ENCODE results near the gene UBE2J2.
"Not testable (repeated sequence)": the region's sequence is repeated elsewhere in the genome, so short reads cannot be mapped to it uniquely, and the experiment has no call there.

The UBE2J2 gene

GRCh38 chr1:1255611-1256010, 18.0 kb downstream of the UBE2J2 start:
- no peak for DNase-seq (ENCODE audit: low read depth)

GRCh38 chr1:1255078-1255477, 18.6 kb downstream of the UBE2J2 start:
- no peak for DNase-seq (ENCODE audit: low read depth)

- DNase-seq (ENCODE audit: low read depth), result no peak
Measured at GRCh38 chr1:1254667-1254998, 19.0 kb downstream of the UBE2J2 start.

GRCh38 chr1:1253972-1254666, 19.5 kb downstream of the UBE2J2 start:
- no peak for DNase-seq (ENCODE audit: low read depth)

GRCh38 chr1:1253314-1253713, 20.3 kb downstream of the UBE2J2 start:
- no peak for DNase-seq (ENCODE audit: low read depth)

GRCh38 chr1:1250786-1251284, 22.8 kb downstream of the UBE2J2 start:
- DNase-seq (ENCODE audit: low read depth), result peak; percentile 31

GRCh38 chr1:1248009-1248913, 25.4 kb downstream of the UBE2J2 start:
- not testable (repeated sequence) for DNase-seq (ENCODE audit: low read depth)

- no peak for DNase-seq (ENCODE audit: low read depth)
Measured at GRCh38 chr1:1247341-1247913, 26.2 kb downstream of the UBE2J2 start.

GRCh38 chr1:1246577-1247340, 26.9 kb downstream of the UBE2J2 start, which contains the start of gene C1QTNF12:
C1QTNF12 (minus strand) TSS chr1:1246722; CDS start chr1:1246690, 32 bp downstream.
- no peak for DNase-seq (ENCODE audit: low read depth)

- DNase-seq (ENCODE audit: low read depth), result no peak
Measured at GRCh38 chr1:1245817-1246576, 27.7 kb downstream of the UBE2J2 start.

- no peak for DNase-seq (ENCODE audit: low read depth)
Measured at GRCh38 chr1:1245178-1245816, 28.4 kb downstream of the UBE2J2 start.

GRCh38 chr1:1244192-1244811, 29.4 kb downstream of the UBE2J2 start:
- no peak for DNase-seq (ENCODE audit: low read depth)

- no peak for DNase-seq (ENCODE audit: low read depth)
Measured at GRCh38 chr1:1243807-1244191, 29.9 kb downstream of the UBE2J2 start.

GRCh38 chr1:1243266-1243660, 30.4 kb downstream of the UBE2J2 start:
- no peak for DNase-seq (ENCODE audit: low read depth)

- no peak for DNase-seq (ENCODE audit: low read depth)
Measured at GRCh38 chr1:1242461-1243265, 31.0 kb downstream of the UBE2J2 start.

GRCh38 chr1:1241588-1242219, 31.9 kb downstream of the UBE2J2 start:
- no peak for DNase-seq (ENCODE audit: low read depth)

GRCh38 chr1:1240822-1241587, 32.6 kb downstream of the UBE2J2 start:
- no peak for DNase-seq (ENCODE audit: low read depth)

GRCh38 chr1:1240348-1240732, 33.3 kb downstream of the UBE2J2 start:
- DNase-seq (ENCODE audit: low read depth), result no peak

Data from stimulated activated CD8-positive, alpha-beta memory T cell treated with anti-CD3 and anti-CD28 coated beads, Interleukin-15, amount 100 ng/mL, for 1 hour (primary cell).